ENCODE results near the gene THAP8.

THAP8 gene

DNA sequence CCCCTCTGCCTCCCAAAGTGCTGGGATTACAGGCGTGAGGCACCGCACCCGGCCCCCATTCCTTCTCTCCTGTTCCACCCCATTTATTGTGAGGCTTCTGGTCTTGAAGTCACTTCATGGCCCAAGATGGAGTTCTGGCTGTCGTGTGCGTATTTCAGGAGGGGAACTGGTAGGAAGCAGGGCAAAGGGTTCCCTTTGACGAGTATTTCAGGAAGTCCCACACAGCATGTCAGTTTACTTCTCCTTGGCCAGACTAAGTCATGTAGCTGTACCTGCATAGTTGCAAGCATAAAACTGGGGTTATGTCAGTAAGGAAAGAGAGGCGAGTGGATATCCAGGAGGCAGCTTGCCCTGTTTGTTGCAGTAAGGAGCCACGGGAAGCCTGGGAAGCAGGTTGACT is 10.7 kb upstream of the THAP8 start:
- Histone ChIP-seq H3K27me3 (ENCODE audit: low read depth, low read length) (no peaks in the 10 kb centered on the region), H3K4me1 (ENCODE audit: control insufficient read depth in 1 of 2, insufficient read depth in 2 of 2, low read length in 2 of 2) (no peaks in the 10 kb centered on the region), H3K36me3 (ENCODE audit: control insufficient read depth in 1 of 2, insufficient read depth in 2 of 2, low read length in 2 of 2) (no peaks in the 10 kb centered on the region), H3K4me3 (ENCODE audit: low read depth in 1 of 2, low read length in 2 of 2) (no peak overlapping the region), H3K27ac (ENCODE audit: low read length) (no peak overlapping the region), H3K9me3 (ENCODE audit: control insufficient read depth in 1 of 2, low read length in 2 of 2) (no peaks in the 10 kb centered on the region)

DNA sequence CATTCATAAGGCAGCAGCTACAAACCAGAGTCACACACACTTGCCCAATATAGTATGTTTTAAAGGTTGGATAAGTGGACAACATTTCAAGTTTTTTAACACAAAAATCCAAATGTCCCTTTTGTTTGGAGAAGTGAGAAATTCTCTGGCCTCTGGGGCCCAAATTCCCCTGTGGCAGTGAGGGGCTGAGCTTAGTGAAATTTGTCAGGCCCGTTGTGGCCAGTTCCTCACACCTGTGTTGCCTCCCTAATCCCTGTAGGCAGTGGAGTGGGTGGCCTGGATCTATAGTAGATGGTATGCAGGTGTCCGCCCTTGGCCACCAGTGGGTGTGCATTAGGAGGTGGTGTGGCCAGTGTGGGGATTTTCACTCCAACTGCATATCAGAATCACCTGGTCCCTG is 7.3 kb upstream of the THAP8 start:
- H3K27me3 ChIP-seq (ENCODE audit: low read depth, low read length) = no peaks in the 10 kb centered on the region
- H3K27ac ChIP-seq (ENCODE audit: low read length) = no peak overlapping the region
- no peaks in the 10 kb centered on the region for H3K36me3 ChIP-seq (ENCODE audit: control insufficient read depth in 1 of 2, insufficient read depth in 2 of 2, low read length in 2 of 2)
- no peaks in the 10 kb centered on the region for H3K4me1 ChIP-seq (ENCODE audit: control insufficient read depth in 1 of 2, insufficient read depth in 2 of 2, low read length in 2 of 2)
- H3K4me3 ChIP-seq (ENCODE audit: low read depth in 1 of 2, low read length in 2 of 2) = no peak overlapping the region
- H3K9me3 ChIP-seq (ENCODE audit: control insufficient read depth in 1 of 2, low read length in 2 of 2) = no peaks in the 10 kb centered on the region

DNA sequence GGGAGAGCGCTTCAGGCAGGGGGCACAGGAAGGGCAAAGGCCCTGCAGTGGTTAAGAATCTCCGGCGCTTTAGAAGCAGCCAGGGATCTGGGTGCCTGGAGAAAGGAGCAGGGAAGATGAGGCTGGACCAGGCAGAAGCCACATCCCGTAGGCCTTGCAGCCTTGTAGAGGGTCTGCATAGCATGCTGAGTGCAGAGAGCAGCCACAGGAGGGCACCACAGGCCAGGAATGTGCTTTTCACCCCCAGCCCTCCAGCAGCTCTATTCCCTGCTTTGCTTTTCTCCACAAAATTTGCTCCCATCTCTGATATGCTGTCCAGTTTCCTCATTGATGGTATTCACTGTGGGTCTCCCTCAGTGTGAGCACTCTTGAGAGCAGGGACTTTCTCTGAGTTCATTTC is 6.3 kb upstream of the THAP8 start:
- Histone ChIP-seq H3K27ac (ENCODE audit: low read length) (no peak overlapping the region), H3K36me3 (ENCODE audit: control insufficient read depth in 1 of 2, insufficient read depth in 2 of 2, low read length in 2 of 2) (no peaks in the 10 kb centered on the region), H3K9me3 (ENCODE audit: control insufficient read depth in 1 of 2, low read length in 2 of 2) (no peaks in the 10 kb centered on the region), H3K4me3 (ENCODE audit: low read depth in 1 of 2, low read length in 2 of 2) (no peak overlapping the region), H3K4me1 (ENCODE audit: control insufficient read depth in 1 of 2, insufficient read depth in 2 of 2, low read length in 2 of 2) (peaks cover 0 to 1% of the 10 kb centered on the region in 2 donors), H3K27me3 (ENCODE audit: low read depth, low read length) (no peaks in the 10 kb centered on the region)

- H3K4me3 ChIP-seq (ENCODE audit: low read depth in 1 of 2, low read length in 2 of 2) = no peak overlapping the region
- no peaks in the 10 kb centered on the region for H3K27me3 ChIP-seq (ENCODE audit: low read depth, low read length)
- H3K36me3 ChIP-seq (ENCODE audit: control insufficient read depth in 1 of 2, insufficient read depth in 2 of 2, low read length in 2 of 2) = no peaks in the 10 kb centered on the region
- H3K27ac ChIP-seq (ENCODE audit: low read length) = no peak overlapping the region
- H3K4me1 ChIP-seq (ENCODE audit: control insufficient read depth in 1 of 2, insufficient read depth in 2 of 2, low read length in 2 of 2) = peaks cover 0 to 6% of the 10 kb centered on the region in 2 donors
- no peaks in the 10 kb centered on the region for H3K9me3 ChIP-seq (ENCODE audit: control insufficient read depth in 1 of 2, low read length in 2 of 2)
Observed at GRCh38 chr19:36059180-36059910, 5.3 kb upstream of the THAP8 start.

- Histone ChIP-seq H3K36me3 (ENCODE audit: control insufficient read depth in 1 of 2, insufficient read depth in 2 of 2, low read length in 2 of 2) (peaks cover 0 to 5% of the 10 kb centered on the region in 2 donors), H3K27me3 (ENCODE audit: low read depth, low read length) (no peaks in the 10 kb centered on the region), H3K4me1 (ENCODE audit: control insufficient read depth in 1 of 2, insufficient read depth in 2 of 2, low read length in 2 of 2) (peaks cover 0 to 6% of the 10 kb centered on the region in 2 donors), H3K27ac (ENCODE audit: low read length) (no peak overlapping the region), H3K9me3 (ENCODE audit: control insufficient read depth in 1 of 2, low read length in 2 of 2) (no peaks in the 10 kb centered on the region), H3K4me3 (ENCODE audit: low read depth in 1 of 2, low read length in 2 of 2) (no peak overlapping the region)
Observed at GRCh38 chr19:36058481-36059179, 4.5 kb upstream of the THAP8 start.

DNA sequence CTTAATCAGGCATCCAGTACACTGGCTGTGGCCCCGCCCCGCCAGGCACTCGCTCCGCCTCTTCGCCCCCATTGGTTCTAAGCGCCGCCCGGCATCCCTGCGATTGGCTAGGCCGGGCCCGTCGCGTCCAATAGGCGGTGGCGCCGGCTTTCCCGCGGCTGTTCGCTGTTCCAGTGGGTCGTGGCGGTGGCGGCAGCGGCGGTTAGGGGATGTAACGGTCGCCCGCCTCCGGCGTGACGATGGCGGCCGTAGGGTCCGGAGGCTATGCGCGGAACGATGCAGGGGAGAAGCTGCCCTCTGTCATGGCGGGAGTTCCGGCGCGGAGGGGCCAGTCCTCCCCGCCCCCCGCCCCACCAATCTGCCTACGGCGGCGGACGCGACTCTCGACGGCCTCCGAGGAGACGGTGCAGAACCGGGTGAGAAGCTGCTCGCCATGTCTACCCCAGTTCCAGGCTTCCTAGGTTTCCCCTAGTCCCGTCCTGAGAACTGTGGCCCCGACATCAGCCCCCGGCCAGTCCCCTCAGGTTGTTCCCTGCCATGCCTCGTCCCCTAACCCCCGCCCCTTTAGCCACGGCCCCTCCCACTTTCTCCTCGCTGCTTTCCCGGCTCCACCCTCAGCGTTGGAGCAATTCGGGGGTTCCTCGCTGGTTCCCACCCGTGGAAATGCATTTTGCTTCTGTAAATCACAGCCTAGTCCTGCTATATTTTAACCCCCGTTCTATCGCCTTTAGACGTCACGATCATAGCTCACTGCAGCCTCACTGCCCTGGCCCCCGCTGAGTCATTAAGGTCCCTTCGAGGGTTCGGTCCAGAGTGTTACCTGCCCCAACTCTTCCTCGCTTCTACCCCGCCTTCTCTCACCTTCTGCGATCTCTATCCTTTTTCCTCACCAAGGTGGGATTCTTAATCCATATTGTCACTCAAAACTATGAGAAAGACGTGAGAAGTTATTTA is 925 bp upstream of the THAP8 start, which contains the start of gene WDR62:
Gene WDR62, plus strand, starts transcription at position 165 of the 954 bp plus-strand sequence. Its CDS starts 75 bp downstream, at position 240.
- peaks cover 0 to 7% of the 10 kb centered on the region in 2 donors for H3K36me3 ChIP-seq (ENCODE audit: control insufficient read depth in 1 of 2, insufficient read depth in 2 of 2, low read length in 2 of 2)
- H3K27me3 ChIP-seq (ENCODE audit: low read depth, low read length) = no peaks in the 10 kb centered on the region
- peak within 1 kb of the TSS; percentile 86 to 96 for H3K4me3 ChIP-seq (ENCODE audit: low read depth in 1 of 2, low read length in 2 of 2)
- H3K9me3 ChIP-seq (ENCODE audit: control insufficient read depth in 1 of 2, low read length in 2 of 2) = no peaks in the 10 kb centered on the region
- H3K27ac ChIP-seq (ENCODE audit: low read length) = peak within 1 kb of the TSS; percentile 94
- H3K4me1 ChIP-seq (ENCODE audit: control insufficient read depth in 1 of 2, insufficient read depth in 2 of 2, low read length in 2 of 2) = peaks cover 0 to 12% of the 10 kb centered on the region in 2 donors

DNA sequence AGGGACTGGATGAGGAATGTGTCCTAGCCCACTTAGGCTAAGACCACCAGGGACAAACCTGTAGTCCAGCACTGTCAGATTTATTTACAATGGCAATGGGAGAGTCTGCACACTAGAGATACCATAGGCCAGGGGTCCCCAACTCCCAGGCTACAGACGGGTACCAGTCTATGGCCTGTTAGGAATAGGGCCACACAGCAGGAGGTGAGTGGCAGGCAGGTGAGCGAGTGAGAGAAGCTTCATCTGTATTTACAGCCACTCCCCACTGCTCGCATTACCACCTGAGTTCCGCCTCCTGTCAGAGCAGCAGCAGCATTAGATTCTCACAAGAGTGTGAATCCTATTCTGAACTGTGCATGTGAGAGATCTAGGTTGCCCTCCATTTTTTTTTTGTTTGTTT is 2.4 kb downstream of the THAP8 start:
- Histone ChIP-seq H3K27me3 (ENCODE audit: low read depth, low read length) (no peaks in the 10 kb centered on the region), H3K4me1 (ENCODE audit: control insufficient read depth in 1 of 2, insufficient read depth in 2 of 2, low read length in 2 of 2) (peaks cover 0 to 12% of the 10 kb centered on the region in 2 donors), H3K4me3 (ENCODE audit: low read depth in 1 of 2, low read length in 2 of 2) (no peak overlapping the region), H3K9me3 (ENCODE audit: control insufficient read depth in 1 of 2, low read length in 2 of 2) (no peaks in the 10 kb centered on the region), H3K27ac (ENCODE audit: low read length) (no peak overlapping the region), H3K36me3 (ENCODE audit: control insufficient read depth in 1 of 2, insufficient read depth in 2 of 2, low read length in 2 of 2) (peaks cover 0 to 7% of the 10 kb centered on the region in 2 donors)

- Histone ChIP-seq H3K27ac (ENCODE audit: low read length) (no peak overlapping the region), H3K9me3 (ENCODE audit: control insufficient read depth in 1 of 2, low read length in 2 of 2) (no peaks in the 10 kb centered on the region), H3K4me1 (ENCODE audit: control insufficient read depth in 1 of 2, insufficient read depth in 2 of 2, low read length in 2 of 2) (peaks cover 0 to 12% of the 10 kb centered on the region in 2 donors), H3K4me3 (ENCODE audit: low read depth in 1 of 2, low read length in 2 of 2) (no peak overlapping the region), H3K27me3 (ENCODE audit: low read depth, low read length) (no peaks in the 10 kb centered on the region), H3K36me3 (ENCODE audit: control insufficient read depth in 1 of 2, insufficient read depth in 2 of 2, low read length in 2 of 2) (peaks cover 0 to 7% of the 10 kb centered on the region in 2 donors)
Observed at GRCh38 chr19:36051236-36051635, 2.8 kb downstream of the THAP8 start.

DNA sequence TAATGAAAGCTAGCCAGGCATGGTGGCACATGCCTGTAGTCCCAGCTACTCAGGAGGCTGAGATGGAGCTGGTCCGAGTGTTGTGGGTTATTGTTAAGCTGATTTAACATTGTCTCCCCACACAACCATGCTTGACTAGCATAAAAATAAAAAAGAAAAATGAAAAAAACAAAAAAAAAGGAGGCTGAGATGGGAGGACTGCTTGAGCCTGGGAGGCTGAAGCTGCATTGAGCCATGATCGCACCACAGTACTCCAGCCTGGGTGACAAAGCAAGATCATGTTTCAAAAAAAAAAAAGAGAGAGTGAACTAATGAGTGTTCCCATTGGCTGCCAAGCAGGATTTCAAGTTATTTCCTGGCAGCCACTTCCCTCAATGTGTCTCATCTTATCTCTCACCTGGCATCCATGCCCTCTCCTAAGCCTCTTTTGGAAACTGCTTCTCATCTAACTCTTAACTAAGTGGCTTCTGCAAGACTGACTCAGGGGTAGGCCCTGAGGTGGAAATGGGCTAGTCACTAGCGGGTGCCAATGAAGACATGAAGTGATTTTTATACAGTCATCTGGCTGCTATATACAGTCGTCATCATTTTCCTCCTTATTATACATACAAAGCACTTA is 4.9 kb downstream of the THAP8 start:
- Histone ChIP-seq H3K36me3 (ENCODE audit: control insufficient read depth in 1 of 2, insufficient read depth in 2 of 2, low read length in 2 of 2) (peaks cover 0 to 7% of the 10 kb centered on the region in 2 donors), H3K4me3 (ENCODE audit: low read depth in 1 of 2, low read length in 2 of 2) (no peak overlapping the region), H3K4me1 (ENCODE audit: control insufficient read depth in 1 of 2, insufficient read depth in 2 of 2, low read length in 2 of 2) (peaks cover 0 to 14% of the 10 kb centered on the region in 2 donors), H3K27ac (ENCODE audit: low read length) (no peak overlapping the region), H3K9me3 (ENCODE audit: control insufficient read depth in 1 of 2, low read length in 2 of 2) (no peaks in the 10 kb centered on the region), H3K27me3 (ENCODE audit: low read depth, low read length) (no peaks in the 10 kb centered on the region)

GRCh38 chr19:36047835-36048234 is 6.2 kb downstream of the THAP8 start:
- Histone ChIP-seq H3K4me3 (ENCODE audit: low read depth in 1 of 2, low read length in 2 of 2) (no peak overlapping the region), H3K27ac (ENCODE audit: low read length) (no peak overlapping the region), H3K36me3 (ENCODE audit: control insufficient read depth in 1 of 2, insufficient read depth in 2 of 2, low read length in 2 of 2) (no peaks in the 10 kb centered on the region), H3K27me3 (ENCODE audit: low read depth, low read length) (no peaks in the 10 kb centered on the region), H3K4me1 (ENCODE audit: control insufficient read depth in 1 of 2, insufficient read depth in 2 of 2, low read length in 2 of 2) (peaks cover 0 to 23% of the 10 kb centered on the region in 2 donors), H3K9me3 (ENCODE audit: control insufficient read depth in 1 of 2, low read length in 2 of 2) (no peaks in the 10 kb centered on the region)

Data from muscle layer of duodenum (tissue), 2 donors.